Fibroblast of skin of back (primary cell): ENCODE results near the gene SUB1.

Experiments
- DNase-seq: peaks from one replicate; pipeline ENCODE4 v3.0.0-alpha.2; 2013

SUB1 gene

GRCh38 chr5:32646061-32646969 lies 61.0 kb downstream of the SUB1 start:
- peak; percentile 53 for DNase-seq

DNA sequence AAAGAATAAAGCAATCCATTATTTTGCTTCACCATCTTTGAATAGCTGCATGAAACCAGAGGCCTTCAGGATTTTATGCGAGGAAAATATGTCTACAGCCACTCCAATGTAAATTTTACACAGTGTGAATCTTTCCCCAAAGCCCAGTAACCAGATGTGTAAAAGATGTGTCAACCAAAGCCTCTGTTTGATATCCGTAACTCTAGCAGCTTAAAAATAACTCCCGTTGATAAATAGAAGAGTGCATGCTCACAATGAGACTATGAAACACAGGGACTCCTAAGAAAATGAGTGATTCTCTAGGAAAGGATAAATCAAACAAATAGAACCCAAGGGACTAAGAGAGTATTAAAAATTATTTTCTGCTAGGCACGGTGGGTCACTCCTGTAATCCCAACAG lies 65.7 kb downstream of the SUB1 start:
- DNase-seq = no peak

GRCh38 chr5:32651638-32652037 lies 66.3 kb downstream of the SUB1 start:
- no peak for DNase-seq
